ENCODE measurements around the gene FBXO7.

DNA sequence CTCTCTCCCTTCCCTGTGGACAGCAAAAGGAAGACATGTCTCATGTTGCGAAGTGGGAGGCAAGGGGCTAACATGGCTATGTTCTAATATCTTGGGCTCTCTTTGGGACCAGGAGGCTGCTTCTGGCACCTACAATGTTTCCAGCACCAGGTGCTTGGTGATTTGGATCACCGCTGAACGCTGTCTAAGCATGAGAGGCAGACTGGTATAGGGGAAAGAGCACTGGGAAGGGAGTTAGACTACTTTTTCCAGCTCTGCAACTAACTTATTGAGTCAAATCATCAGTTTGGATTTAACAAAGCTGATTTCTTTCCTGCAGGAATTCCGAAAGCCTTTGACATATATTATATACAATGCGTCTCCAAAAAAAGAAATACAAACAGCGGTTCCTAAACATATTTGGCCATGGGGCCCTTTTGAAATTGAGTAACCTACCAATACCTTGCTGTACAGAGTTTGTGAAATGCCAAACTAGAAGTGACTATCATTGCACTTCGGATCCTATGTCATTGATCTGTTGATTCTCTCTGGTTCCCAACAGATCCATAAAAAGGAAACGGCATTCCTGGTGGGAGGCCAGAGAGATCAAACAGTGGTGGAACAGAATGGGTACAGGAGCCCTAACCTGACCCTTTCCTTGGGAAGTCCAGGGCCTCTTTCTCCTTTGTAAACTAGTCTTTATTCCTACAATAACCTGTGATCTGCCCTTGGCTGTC lies 37.8 kb downstream of the FBXO7 start:
- TF ChIP-seq SUZ12 (IDR thresholded peaks at IDR 0.05; ENCODE audit: extremely low read depth, insufficient read depth, insufficient read length) (no peak), YY1 (IDR thresholded peaks at IDR 0.05; ENCODE audit: insufficient read depth, insufficient read length) (no peak)
